Liver (tissue), 3 donors: ENCODE results near the gene HOXA3.

Experiments used
- CTCF ChIP-seq: fragments of 150-350 bp; IDR thresholded peaks from 2 replicates; pipeline ENCODE4 v1.5.1; 2017; ENCODE audit warnings: improper control_type of control experiment, low read depth, low read length; ENCODE audit not compliant: missing input control
- EGR1 ChIP-seq, 2 donors: IDR thresholded peaks; 2 replicates each; pipeline ENCODE4 v1.6.1; 2016 to 2018; ENCODE audit warnings: antibody characterized with exemption in 2 of 2, low read depth in 2 of 2
- FOXA1 ChIP-seq: IDR thresholded peaks from 2 replicates; pipeline ENCODE4 v1.6.1; 2016; ENCODE audit warnings: antibody characterized with exemption
- GABPA ChIP-seq, 2 donors: IDR thresholded peaks in 1 of 2; conservative IDR thresholded peaks in 1 of 2; 2 replicates each; pipeline ENCODE4 v1.6.1; 2016; ENCODE audit warnings: antibody characterized with exemption in 2 of 2, mild to moderate bottlenecking in 1 of 2, moderate library complexity in 1 of 2
- HNF4G ChIP-seq: IDR thresholded peaks from 2 replicates; pipeline ENCODE4 v1.6.1; 2016; ENCODE audit warnings: antibody characterized with exemption
- JUND ChIP-seq, 2 donors: IDR thresholded peaks; 2 replicates each; pipeline ENCODE4 v1.6.1; 2016; ENCODE audit warnings: antibody characterized with exemption in 2 of 2
- RAD21 ChIP-seq, 2 donors: IDR thresholded peaks; 2 replicates each; pipeline ENCODE4 v1.6.1; 2016; ENCODE audit warnings: antibody characterized with exemption in 2 of 2, mild to moderate bottlenecking in 2 of 2
- SP1 ChIP-seq: IDR thresholded peaks from 2 replicates; pipeline ENCODE4 v1.6.1; 2018; ENCODE audit warnings: antibody characterized with exemption, mild to moderate bottlenecking
- TAF1 ChIP-seq: conservative IDR thresholded peaks from 2 replicates; pipeline ENCODE4 v1.6.1; 2016; ENCODE audit warnings: antibody characterized with exemption, mild to moderate bottlenecking
- YY1 ChIP-seq: IDR thresholded peaks from 2 replicates; pipeline ENCODE4 v1.6.1; 2016; ENCODE audit warnings: antibody characterized with exemption, mild to moderate bottlenecking
- TF ChIP-seq, protein P1 (sequence below): IDR thresholded peaks from 2 replicates; pipeline ENCODE4 v1.6.1; 2016; ENCODE audit warnings: antibody characterized with exemption, mild to moderate bottlenecking
- TF ChIP-seq, protein P2 (sequence below): IDR thresholded peaks from 2 replicates; pipeline ENCODE4 v1.6.1; 2016; ENCODE audit warnings: antibody characterized with exemption
- donor health status: healthy.
- donor health status: healthy.

GRCh38 chr7:27165996-27166530, 13.7 kb upstream of the HOXA3 start:
- TF ChIP-seq SP1 (no peak), GABPA (IDR thresholded peaks at IDR 0.05 in 1 of 2, conservative IDR thresholded peaks at IDR 0.05 in 1 of 2) (no peak), RAD21 (IDR thresholded peaks at IDR 0.05) (no peak), CTCF (no peak), JUND (IDR thresholded peaks at IDR 0.05) (no peak), TAF1 (no peak), HNF4G (no peak), EGR1 (IDR thresholded peaks at IDR 0.05; ENCODE audit: low read depth in 2 of 2) (no peak), FOXA1 (no peak), YY1 (no peak)
- TF ChIP-seq, protein P1, sequence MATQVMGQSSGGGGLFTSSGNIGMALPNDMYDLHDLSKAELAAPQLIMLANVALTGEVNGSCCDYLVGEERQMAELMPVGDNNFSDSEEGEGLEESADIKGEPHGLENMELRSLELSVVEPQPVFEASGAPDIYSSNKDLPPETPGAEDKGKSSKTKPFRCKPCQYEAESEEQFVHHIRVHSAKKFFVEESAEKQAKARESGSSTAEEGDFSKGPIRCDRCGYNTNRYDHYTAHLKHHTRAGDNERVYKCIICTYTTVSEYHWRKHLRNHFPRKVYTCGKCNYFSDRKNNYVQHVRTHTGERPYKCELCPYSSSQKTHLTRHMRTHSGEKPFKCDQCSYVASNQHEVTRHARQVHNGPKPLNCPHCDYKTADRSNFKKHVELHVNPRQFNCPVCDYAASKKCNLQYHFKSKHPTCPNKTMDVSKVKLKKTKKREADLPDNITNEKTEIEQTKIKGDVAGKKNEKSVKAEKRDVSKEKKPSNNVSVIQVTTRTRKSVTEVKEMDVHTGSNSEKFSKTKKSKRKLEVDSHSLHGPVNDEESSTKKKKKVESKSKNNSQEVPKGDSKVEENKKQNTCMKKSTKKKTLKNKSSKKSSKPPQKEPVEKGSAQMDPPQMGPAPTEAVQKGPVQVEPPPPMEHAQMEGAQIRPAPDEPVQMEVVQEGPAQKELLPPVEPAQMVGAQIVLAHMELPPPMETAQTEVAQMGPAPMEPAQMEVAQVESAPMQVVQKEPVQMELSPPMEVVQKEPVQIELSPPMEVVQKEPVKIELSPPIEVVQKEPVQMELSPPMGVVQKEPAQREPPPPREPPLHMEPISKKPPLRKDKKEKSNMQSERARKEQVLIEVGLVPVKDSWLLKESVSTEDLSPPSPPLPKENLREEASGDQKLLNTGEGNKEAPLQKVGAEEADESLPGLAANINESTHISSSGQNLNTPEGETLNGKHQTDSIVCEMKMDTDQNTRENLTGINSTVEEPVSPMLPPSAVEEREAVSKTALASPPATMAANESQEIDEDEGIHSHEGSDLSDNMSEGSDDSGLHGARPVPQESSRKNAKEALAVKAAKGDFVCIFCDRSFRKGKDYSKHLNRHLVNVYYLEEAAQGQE, result no peak
- TF ChIP-seq, protein P2, sequence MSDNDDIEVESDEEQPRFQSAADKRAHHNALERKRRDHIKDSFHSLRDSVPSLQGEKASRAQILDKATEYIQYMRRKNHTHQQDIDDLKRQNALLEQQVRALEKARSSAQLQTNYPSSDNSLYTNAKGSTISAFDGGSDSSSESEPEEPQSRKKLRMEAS, result no peak
